ENCODE results near the gene STRA6. TPM values are rescaled to one million over a fixed set of nuclear protein-coding genes. Genes with fewer than 3 reads are reported as not detected.

The STRA6 gene
- polyA plus RNA-seq, 1 of the 3 experiments (the other 2 are of a cell fraction), result 27.9 TPM

DNA sequence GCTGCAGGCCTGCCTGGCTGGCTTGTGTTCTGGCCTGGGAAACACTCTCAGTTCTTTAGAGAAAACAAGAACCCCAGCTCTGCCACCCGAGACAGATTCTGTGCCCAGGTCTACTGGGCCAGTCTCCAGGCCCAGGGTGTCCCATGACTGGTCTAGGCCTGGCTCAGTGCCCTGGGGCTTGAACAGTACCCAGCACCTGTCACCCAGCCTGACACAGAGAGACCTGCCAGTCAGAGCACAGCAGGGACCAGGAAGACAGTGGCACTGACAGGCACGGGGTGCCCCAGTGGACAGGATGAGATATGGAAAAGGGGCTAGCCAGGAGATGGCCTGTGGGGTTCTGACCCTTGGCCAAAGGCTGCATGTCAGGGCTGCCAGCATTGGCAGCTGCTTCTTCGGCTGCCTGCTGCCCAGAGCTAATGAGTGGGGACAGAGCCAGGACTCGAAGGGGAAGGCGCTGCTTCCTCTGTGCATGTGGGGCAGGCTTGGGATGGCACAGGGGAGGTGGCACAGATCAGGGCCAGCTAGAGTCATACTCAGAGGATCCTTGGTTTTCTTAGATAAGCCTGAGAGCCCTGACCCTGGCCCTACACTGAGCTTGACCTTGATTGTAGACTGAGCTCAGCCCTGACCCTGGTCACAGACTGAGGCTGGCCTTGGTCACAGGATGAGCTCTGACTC, 48.7 kb upstream of the STRA6 start:
- H3K9me3 ChIP-seq, result no peaks in the 10 kb centered on the region
- H3K36me3 ChIP-seq (replicated peaks in 1 of 2; ENCODE audit: control insufficient read depth in 1 of 2, insufficient read depth in 2 of 2, low read length in 1 of 2), result no peaks in the 10 kb centered on the region
- TF ChIP-seq RAD21 (IDR thresholded peaks at IDR 0.05; ENCODE audit: low read length) (peak; percentile 34), MXI1 (IDR thresholded peaks at IDR 0.05; ENCODE audit: low read depth, low read length) (peak; percentile 69), EP300 (IDR thresholded peaks at IDR 0.05; ENCODE audit: borderline replicate concordance in 1 of 2, low read depth in 1 of 2, low read length in 1 of 2) (peak in 1 of 2 experiments; percentile 62; a peak in 2 of 4 replicates), GABPA (IDR thresholded peaks at IDR 0.05; ENCODE audit: low read depth) (no peak), POLR2AphosphoS5 (IDR thresholded peaks at IDR 0.05; ENCODE audit: low read depth, low read length) (no peak), GATA2 (CRISPR knock-in tag; IDR thresholded peaks at IDR 0.05) (peak; percentile 32; the same call in 1 of the 2 replicates)
- TF ChIP-seq, protein P1, sequence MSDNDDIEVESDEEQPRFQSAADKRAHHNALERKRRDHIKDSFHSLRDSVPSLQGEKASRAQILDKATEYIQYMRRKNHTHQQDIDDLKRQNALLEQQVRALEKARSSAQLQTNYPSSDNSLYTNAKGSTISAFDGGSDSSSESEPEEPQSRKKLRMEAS (IDR thresholded peaks at IDR 0.05; ENCODE audit: low read depth), result no peak
- TF ChIP-seq, protein P2, sequence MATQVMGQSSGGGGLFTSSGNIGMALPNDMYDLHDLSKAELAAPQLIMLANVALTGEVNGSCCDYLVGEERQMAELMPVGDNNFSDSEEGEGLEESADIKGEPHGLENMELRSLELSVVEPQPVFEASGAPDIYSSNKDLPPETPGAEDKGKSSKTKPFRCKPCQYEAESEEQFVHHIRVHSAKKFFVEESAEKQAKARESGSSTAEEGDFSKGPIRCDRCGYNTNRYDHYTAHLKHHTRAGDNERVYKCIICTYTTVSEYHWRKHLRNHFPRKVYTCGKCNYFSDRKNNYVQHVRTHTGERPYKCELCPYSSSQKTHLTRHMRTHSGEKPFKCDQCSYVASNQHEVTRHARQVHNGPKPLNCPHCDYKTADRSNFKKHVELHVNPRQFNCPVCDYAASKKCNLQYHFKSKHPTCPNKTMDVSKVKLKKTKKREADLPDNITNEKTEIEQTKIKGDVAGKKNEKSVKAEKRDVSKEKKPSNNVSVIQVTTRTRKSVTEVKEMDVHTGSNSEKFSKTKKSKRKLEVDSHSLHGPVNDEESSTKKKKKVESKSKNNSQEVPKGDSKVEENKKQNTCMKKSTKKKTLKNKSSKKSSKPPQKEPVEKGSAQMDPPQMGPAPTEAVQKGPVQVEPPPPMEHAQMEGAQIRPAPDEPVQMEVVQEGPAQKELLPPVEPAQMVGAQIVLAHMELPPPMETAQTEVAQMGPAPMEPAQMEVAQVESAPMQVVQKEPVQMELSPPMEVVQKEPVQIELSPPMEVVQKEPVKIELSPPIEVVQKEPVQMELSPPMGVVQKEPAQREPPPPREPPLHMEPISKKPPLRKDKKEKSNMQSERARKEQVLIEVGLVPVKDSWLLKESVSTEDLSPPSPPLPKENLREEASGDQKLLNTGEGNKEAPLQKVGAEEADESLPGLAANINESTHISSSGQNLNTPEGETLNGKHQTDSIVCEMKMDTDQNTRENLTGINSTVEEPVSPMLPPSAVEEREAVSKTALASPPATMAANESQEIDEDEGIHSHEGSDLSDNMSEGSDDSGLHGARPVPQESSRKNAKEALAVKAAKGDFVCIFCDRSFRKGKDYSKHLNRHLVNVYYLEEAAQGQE (IDR thresholded peaks at IDR 0.05; ENCODE audit: low read depth, low read length), result no peak
- TF ChIP-seq, protein P3, sequence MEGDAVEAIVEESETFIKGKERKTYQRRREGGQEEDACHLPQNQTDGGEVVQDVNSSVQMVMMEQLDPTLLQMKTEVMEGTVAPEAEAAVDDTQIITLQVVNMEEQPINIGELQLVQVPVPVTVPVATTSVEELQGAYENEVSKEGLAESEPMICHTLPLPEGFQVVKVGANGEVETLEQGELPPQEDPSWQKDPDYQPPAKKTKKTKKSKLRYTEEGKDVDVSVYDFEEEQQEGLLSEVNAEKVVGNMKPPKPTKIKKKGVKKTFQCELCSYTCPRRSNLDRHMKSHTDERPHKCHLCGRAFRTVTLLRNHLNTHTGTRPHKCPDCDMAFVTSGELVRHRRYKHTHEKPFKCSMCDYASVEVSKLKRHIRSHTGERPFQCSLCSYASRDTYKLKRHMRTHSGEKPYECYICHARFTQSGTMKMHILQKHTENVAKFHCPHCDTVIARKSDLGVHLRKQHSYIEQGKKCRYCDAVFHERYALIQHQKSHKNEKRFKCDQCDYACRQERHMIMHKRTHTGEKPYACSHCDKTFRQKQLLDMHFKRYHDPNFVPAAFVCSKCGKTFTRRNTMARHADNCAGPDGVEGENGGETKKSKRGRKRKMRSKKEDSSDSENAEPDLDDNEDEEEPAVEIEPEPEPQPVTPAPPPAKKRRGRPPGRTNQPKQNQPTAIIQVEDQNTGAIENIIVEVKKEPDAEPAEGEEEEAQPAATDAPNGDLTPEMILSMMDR (IDR thresholded peaks at IDR 0.05), result no peak
- TF ChIP-seq, protein P4, sequence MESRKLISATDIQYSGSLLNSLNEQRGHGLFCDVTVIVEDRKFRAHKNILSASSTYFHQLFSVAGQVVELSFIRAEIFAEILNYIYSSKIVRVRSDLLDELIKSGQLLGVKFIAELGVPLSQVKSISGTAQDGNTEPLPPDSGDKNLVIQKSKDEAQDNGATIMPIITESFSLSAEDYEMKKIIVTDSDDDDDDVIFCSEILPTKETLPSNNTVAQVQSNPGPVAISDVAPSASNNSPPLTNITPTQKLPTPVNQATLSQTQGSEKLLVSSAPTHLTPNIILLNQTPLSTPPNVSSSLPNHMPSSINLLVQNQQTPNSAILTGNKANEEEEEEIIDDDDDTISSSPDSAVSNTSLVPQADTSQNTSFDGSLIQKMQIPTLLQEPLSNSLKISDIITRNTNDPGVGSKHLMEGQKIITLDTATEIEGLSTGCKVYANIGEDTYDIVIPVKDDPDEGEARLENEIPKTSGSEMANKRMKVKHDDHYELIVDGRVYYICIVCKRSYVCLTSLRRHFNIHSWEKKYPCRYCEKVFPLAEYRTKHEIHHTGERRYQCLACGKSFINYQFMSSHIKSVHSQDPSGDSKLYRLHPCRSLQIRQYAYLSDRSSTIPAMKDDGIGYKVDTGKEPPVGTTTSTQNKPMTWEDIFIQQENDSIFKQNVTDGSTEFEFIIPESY (IDR thresholded peaks at IDR 0.05; ENCODE audit: borderline replicate concordance, low read depth), result no peak
- TF ChIP-seq, protein P5, sequence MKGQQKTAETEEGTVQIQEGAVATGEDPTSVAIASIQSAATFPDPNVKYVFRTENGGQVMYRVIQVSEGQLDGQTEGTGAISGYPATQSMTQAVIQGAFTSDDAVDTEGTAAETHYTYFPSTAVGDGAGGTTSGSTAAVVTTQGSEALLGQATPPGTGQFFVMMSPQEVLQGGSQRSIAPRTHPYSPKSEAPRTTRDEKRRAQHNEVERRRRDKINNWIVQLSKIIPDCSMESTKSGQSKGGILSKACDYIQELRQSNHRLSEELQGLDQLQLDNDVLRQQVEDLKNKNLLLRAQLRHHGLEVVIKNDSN (IDR thresholded peaks at IDR 0.05; ENCODE audit: borderline replicate concordance, low read depth), result no peak
- H3K4me3 ChIP-seq (ENCODE audit: low read depth in 2 of 2, low read length in 1 of 2), result no peak overlapping the region
- no peaks in the 10 kb centered on the region for H3K27me3 ChIP-seq (ENCODE audit: insufficient read depth)
- no peak overlapping the region for H3K4me2 ChIP-seq
- WGBS (ENCODE audit: low lambda C conversion rate), result 64% methylated on average over 5 of the region's 5 CpGs
- H3K27ac ChIP-seq (ENCODE audit: low read depth in 2 of 2, low read length in 1 of 2), result peak overlapping the region in 1 of 2 experiments; percentile 94; a peak in 2 of 4 replicates
- H3K9ac ChIP-seq, result no peak overlapping the region
- H2AFZ ChIP-seq (ENCODE audit: low read depth), result no peak overlapping the region
- H3K4me1 ChIP-seq (ENCODE audit: control insufficient read depth in 1 of 2, insufficient read depth in 2 of 2, low read depth in 1 of 2, low read length in 1 of 2), result peaks cover 6 to 40% of the 10 kb centered on the region in 2 experiments; a peak in 3 of 4 replicates
- no peaks in the 10 kb centered on the region for H3K9me2 ChIP-seq
- no peaks in the 10 kb centered on the region for H3K79me2 ChIP-seq (ENCODE audit: insufficient read depth)
- no peaks in the 10 kb centered on the region for H3F3A ChIP-seq (replicated peaks; ENCODE audit: insufficient read depth)
- peak; percentile 54 for DNase-seq
- ChIA-PET CTCF (interaction anchor here (0.8 to 4.6 kb wide), 10 partner anchors 9 to 129 kb away, joined by 3 to 17 read pairs (median 4); partner anchors contain the start of gene STRA6), POLR2A (interaction anchor here (1.4 to 1.7 kb wide), 4 partner anchors 12 to 49 kb away, joined by 3 to 7 read pairs (median 5); partner anchors contain the start of gene STRA6)
- no peaks in the 10 kb centered on the region for H4K20me1 ChIP-seq (ENCODE audit: insufficient read depth)
